ENCODE measurements around the gene GFOD1.
A peak's percentile ranks its signal among the peaks of the same experiment; 100 is the strongest.
"Not testable (repeated sequence)": the region's sequence is repeated elsewhere in the genome, so short reads cannot be mapped to it uniquely, and the experiment has no call there.

GFOD1 gene

GRCh38 chr6:13461307-13461706 is 26.1 kb downstream of the GFOD1 start:
- no CpG with 5 or more reads among the region's 4 CpGs for WGBS (ENCODE audit: extremely low coverage, insufficient coverage, low lambda C conversion rate)

DNA sequence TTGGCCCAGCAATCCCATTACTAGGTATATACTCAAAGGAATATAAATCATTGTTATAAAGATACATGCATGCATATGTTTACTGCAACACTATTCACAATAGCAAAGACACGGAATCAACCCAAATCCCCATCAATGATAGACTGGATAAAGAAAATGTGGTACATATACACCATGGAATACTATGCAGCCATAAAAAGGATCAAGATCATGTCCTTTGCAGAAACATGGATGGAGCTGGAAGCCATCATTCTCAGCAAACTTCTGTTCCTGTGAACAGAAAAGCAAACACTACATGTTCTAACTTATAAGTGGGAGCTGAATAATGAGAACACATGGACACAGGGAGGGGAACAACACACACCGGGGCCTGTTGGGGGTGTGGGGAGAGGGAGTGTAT is 27.1 kb downstream of the GFOD1 start:
- H3K9ac ChIP-seq (ENCODE audit: low read length); H3K79me2 ChIP-seq (ENCODE audit: control insufficient read depth, insufficient read depth, low read length); H3K4me3 ChIP-seq (ENCODE audit: low read length); H2BK5ac ChIP-seq (ENCODE audit: low read length); DNase-seq; H3K27me3 ChIP-seq (ENCODE audit: insufficient read depth, low read length, poor library complexity); H2AK5ac ChIP-seq (ENCODE audit: low read length); H3K4ac ChIP-seq (ENCODE audit: low read depth, low read length); H3K36me3 ChIP-seq (ENCODE audit: control insufficient read depth, insufficient read depth, low read length); H4K5ac ChIP-seq (ENCODE audit: low read length); H3K4me2 ChIP-seq (ENCODE audit: low read length); H3K56ac ChIP-seq (ENCODE audit: low read length); H3K27ac ChIP-seq (ENCODE audit: low read depth, low read length); H4K8ac ChIP-seq (ENCODE audit: low read depth, low read length); H2BK120ac ChIP-seq (ENCODE audit: low read depth, low read length); H2BK15ac ChIP-seq (replicated peaks; ENCODE audit: low read depth); H3K23ac ChIP-seq (ENCODE audit: low read length); H3K18ac ChIP-seq (ENCODE audit: low read length): not testable (repeated sequence)
- no CpG with 5 or more reads among the region's 2 CpGs for WGBS (ENCODE audit: extremely low coverage, insufficient coverage, low lambda C conversion rate)
- H3K4me1 ChIP-seq (ENCODE audit: control insufficient read depth, low read depth, low read length), result peaks cover 16% of the 10 kb centered on the region
- peaks cover 15% of the 10 kb centered on the region for H3K79me1 ChIP-seq (ENCODE audit: low read length)

More at GRCh38 chr6:13461307-13461706, 26.1 kb downstream of the GFOD1 start:
- Histone ChIP-seq H3K79me2 (ENCODE audit: control insufficient read depth, insufficient read depth, low read length) (peaks cover 2% of the 10 kb centered on the region), H3K9ac (ENCODE audit: low read length) (no peak overlapping the region), H3K27ac (ENCODE audit: low read depth, low read length) (no peak overlapping the region), H4K8ac (ENCODE audit: low read depth, low read length) (no peak overlapping the region), H3K27me3 (ENCODE audit: insufficient read depth, low read length, poor library complexity) (no peaks in the 10 kb centered on the region), H2AK5ac (ENCODE audit: low read length) (no peak overlapping the region), H3K56ac (ENCODE audit: low read length) (peak overlapping the region; percentile 39), H3K23ac (ENCODE audit: low read length) (peak overlapping the region; percentile 87), H3K79me1 (ENCODE audit: low read length) (peaks cover 15% of the 10 kb centered on the region), H3K4ac (ENCODE audit: low read depth, low read length) (no peak overlapping the region), H2BK120ac (ENCODE audit: low read depth, low read length) (no peak overlapping the region), H3K4me2 (ENCODE audit: low read length) (no peak overlapping the region), H4K5ac (ENCODE audit: low read length) (no peak overlapping the region), H3K36me3 (ENCODE audit: control insufficient read depth, insufficient read depth, low read length) (no peaks in the 10 kb centered on the region), H2BK15ac (replicated peaks; ENCODE audit: low read depth) (no peak overlapping the region), H3K4me3 (ENCODE audit: low read length) (no peak overlapping the region), H3K4me1 (ENCODE audit: control insufficient read depth, low read depth, low read length) (peaks cover 16% of the 10 kb centered on the region), H2BK5ac (ENCODE audit: low read length) (no peak overlapping the region), H3K18ac (ENCODE audit: low read length) (no peak overlapping the region)
- no peak for DNase-seq

- H3K79me1 ChIP-seq (ENCODE audit: low read length), result peaks cover 11% of the 10 kb centered on the region
- no peak overlapping the region for H2BK5ac ChIP-seq (ENCODE audit: low read length)
- H4K8ac ChIP-seq (ENCODE audit: low read depth, low read length), result no peak overlapping the region
- no peak overlapping the region for H3K27ac ChIP-seq (ENCODE audit: low read depth, low read length)
- H3K9ac ChIP-seq (ENCODE audit: low read length), result no peak overlapping the region
- H3K4me3 ChIP-seq (ENCODE audit: low read length), result no peak overlapping the region
- H4K5ac ChIP-seq (ENCODE audit: low read length), result no peak overlapping the region
- DNase-seq, result no peak
- H3K23ac ChIP-seq (ENCODE audit: low read length), result no peak overlapping the region
- no peak overlapping the region for H3K4me2 ChIP-seq (ENCODE audit: low read length)
- no peak overlapping the region for H3K56ac ChIP-seq (ENCODE audit: low read length)
- H3K4me1 ChIP-seq (ENCODE audit: control insufficient read depth, low read depth, low read length), result peaks cover 10% of the 10 kb centered on the region
- H3K79me2 ChIP-seq (ENCODE audit: control insufficient read depth, insufficient read depth, low read length), result no peaks in the 10 kb centered on the region
- no peak overlapping the region for H3K18ac ChIP-seq (ENCODE audit: low read length)
- no peak overlapping the region for H2AK5ac ChIP-seq (ENCODE audit: low read length)
- no peak overlapping the region for H2BK15ac ChIP-seq (replicated peaks; ENCODE audit: low read depth)
- WGBS (ENCODE audit: extremely low coverage, insufficient coverage, low lambda C conversion rate), result no CpG with 5 or more reads among the region's 7 CpGs
- H2BK120ac ChIP-seq (ENCODE audit: low read depth, low read length), result no peak overlapping the region
- no peaks in the 10 kb centered on the region for H3K36me3 ChIP-seq (ENCODE audit: control insufficient read depth, insufficient read depth, low read length)
- no peak overlapping the region for H3K4ac ChIP-seq (ENCODE audit: low read depth, low read length)
- H3K27me3 ChIP-seq (ENCODE audit: insufficient read depth, low read length, poor library complexity), result no peaks in the 10 kb centered on the region
Measured at GRCh38 chr6:13457577-13457976, 29.8 kb downstream of the GFOD1 start.

DNA sequence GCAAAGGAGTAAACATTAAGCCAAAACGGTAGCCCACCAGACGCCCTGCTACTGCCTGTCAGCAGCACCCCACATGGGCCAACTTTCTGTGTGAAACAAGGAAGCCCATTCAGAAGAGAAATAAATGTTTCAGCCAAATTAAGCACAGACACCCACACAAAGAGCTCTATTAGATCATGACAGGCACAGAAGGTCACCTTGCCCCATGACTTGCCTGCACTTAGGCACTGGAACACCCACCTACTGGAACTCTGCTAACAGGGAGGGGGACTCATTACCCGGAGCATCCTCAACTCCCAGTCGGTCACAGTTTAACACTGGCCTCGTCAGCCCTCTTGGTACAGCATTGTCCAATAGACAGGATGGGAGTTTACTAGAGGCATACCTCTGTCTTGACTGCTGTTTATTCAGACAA is 31.8 kb downstream of the GFOD1 start:
- Histone ChIP-seq H2BK5ac (ENCODE audit: low read length) (no peak overlapping the region), H3K36me3 (ENCODE audit: control insufficient read depth, insufficient read depth, low read length) (no peaks in the 10 kb centered on the region), H3K27me3 (ENCODE audit: insufficient read depth, low read length, poor library complexity) (no peaks in the 10 kb centered on the region), H4K8ac (ENCODE audit: low read depth, low read length) (no peak overlapping the region), H4K5ac (ENCODE audit: low read length) (no peak overlapping the region), H3K23ac (ENCODE audit: low read length) (no peak overlapping the region), H3K4me3 (ENCODE audit: low read length) (no peak overlapping the region), H2BK15ac (replicated peaks; ENCODE audit: low read depth) (no peak overlapping the region), H3K18ac (ENCODE audit: low read length) (no peak overlapping the region), H3K27ac (ENCODE audit: low read depth, low read length) (no peak overlapping the region), H3K56ac (ENCODE audit: low read length) (no peak overlapping the region), H2AK5ac (ENCODE audit: low read length) (no peak overlapping the region), H3K79me1 (ENCODE audit: low read length) (no peaks in the 10 kb centered on the region), H3K9ac (ENCODE audit: low read length) (no peak overlapping the region), H2BK120ac (ENCODE audit: low read depth, low read length) (no peak overlapping the region), H3K4me2 (ENCODE audit: low read length) (no peak overlapping the region), H3K4me1 (ENCODE audit: control insufficient read depth, low read depth, low read length) (no peaks in the 10 kb centered on the region), H3K79me2 (ENCODE audit: control insufficient read depth, insufficient read depth, low read length) (no peaks in the 10 kb centered on the region), H3K4ac (ENCODE audit: low read depth, low read length) (no peak overlapping the region)
- WGBS (ENCODE audit: extremely low coverage, insufficient coverage, low lambda C conversion rate), result no CpG with 5 or more reads among the region's 5 CpGs
- DNase-seq, result no peak

GRCh38 chr6:13454286-13455221 is 32.8 kb downstream of the GFOD1 start:
- no peaks in the 10 kb centered on the region for H3K79me2 ChIP-seq (ENCODE audit: control insufficient read depth, insufficient read depth, low read length)
- no peak overlapping the region for H3K4me2 ChIP-seq (ENCODE audit: low read length)
- H3K4ac ChIP-seq (ENCODE audit: low read depth, low read length), result no peak overlapping the region
- no peaks in the 10 kb centered on the region for H3K4me1 ChIP-seq (ENCODE audit: control insufficient read depth, low read depth, low read length)
- H3K9ac ChIP-seq (ENCODE audit: low read length), result no peak overlapping the region
- WGBS (ENCODE audit: extremely low coverage, insufficient coverage, low lambda C conversion rate), result no CpG with 5 or more reads among the region's 11 CpGs
- H3K56ac ChIP-seq (ENCODE audit: low read length), result no peak overlapping the region
- H3K36me3 ChIP-seq (ENCODE audit: control insufficient read depth, insufficient read depth, low read length), result no peaks in the 10 kb centered on the region
- H2BK15ac ChIP-seq (replicated peaks; ENCODE audit: low read depth), result no peak overlapping the region
- no peaks in the 10 kb centered on the region for H3K27me3 ChIP-seq (ENCODE audit: insufficient read depth, low read length, poor library complexity)
- H3K27ac ChIP-seq (ENCODE audit: low read depth, low read length), result no peak overlapping the region
- H4K8ac ChIP-seq (ENCODE audit: low read depth, low read length), result no peak overlapping the region
- no peak overlapping the region for H4K5ac ChIP-seq (ENCODE audit: low read length)
- no peak overlapping the region for H3K18ac ChIP-seq (ENCODE audit: low read length)
- H3K79me1 ChIP-seq (ENCODE audit: low read length), result no peaks in the 10 kb centered on the region
- no peak overlapping the region for H2BK5ac ChIP-seq (ENCODE audit: low read length)
- no peak for DNase-seq
- H2BK120ac ChIP-seq (ENCODE audit: low read depth, low read length), result no peak overlapping the region
- H2AK5ac ChIP-seq (ENCODE audit: low read length), result no peak overlapping the region
- H3K23ac ChIP-seq (ENCODE audit: low read length), result no peak overlapping the region
- H3K4me3 ChIP-seq (ENCODE audit: low read length), result no peak overlapping the region

All from mesendoderm (in vitro differentiated cells).